ENCODE results near the gene FNDC3B. TPM values are rescaled to one million over a fixed set of nuclear protein-coding genes. Genes with fewer than 3 reads are reported as not detected.

Gene FNDC3B
- total RNA-seq, 4 donors from 2014 or later = 23.9 to 61.9 (median 37.0) TPM

DNA sequence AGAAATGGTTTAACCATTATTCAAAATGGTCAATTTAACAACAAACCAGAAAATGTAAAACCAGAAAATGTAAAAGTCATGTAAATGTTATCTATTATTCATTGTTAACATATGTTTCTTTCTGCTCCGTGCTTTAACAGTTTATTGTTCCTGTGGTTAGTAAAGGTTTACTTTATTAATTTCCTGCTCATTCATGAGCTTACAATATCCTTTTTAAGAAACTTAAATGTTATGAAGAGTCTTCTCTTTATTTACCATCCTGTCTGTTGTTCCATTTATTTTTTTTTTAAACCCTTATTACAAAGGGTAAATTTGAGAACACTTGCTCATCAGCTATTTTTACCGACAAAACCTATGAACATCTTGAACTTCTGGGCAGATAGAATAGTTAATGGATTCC, 260.8 kb downstream of the FNDC3B start:
- H3K9me3 ChIP-seq = no peaks in the 10 kb centered on the region
- peaks cover under 1% of the 10 kb centered on the region for H3K4me1 ChIP-seq
- H3K4me3 ChIP-seq = no peak overlapping the region
- H3K36me3 ChIP-seq = peaks cover 39% of the 10 kb centered on the region
- no peak for DNase-seq (ENCODE audit: low spot score in 2 of 2)
- no peaks in the 10 kb centered on the region for H3K27me3 ChIP-seq
- no peak for TF ChIP-seq EP300 (IDR thresholded peaks at IDR 0.05)
- TF ChIP-seq, protein P1, sequence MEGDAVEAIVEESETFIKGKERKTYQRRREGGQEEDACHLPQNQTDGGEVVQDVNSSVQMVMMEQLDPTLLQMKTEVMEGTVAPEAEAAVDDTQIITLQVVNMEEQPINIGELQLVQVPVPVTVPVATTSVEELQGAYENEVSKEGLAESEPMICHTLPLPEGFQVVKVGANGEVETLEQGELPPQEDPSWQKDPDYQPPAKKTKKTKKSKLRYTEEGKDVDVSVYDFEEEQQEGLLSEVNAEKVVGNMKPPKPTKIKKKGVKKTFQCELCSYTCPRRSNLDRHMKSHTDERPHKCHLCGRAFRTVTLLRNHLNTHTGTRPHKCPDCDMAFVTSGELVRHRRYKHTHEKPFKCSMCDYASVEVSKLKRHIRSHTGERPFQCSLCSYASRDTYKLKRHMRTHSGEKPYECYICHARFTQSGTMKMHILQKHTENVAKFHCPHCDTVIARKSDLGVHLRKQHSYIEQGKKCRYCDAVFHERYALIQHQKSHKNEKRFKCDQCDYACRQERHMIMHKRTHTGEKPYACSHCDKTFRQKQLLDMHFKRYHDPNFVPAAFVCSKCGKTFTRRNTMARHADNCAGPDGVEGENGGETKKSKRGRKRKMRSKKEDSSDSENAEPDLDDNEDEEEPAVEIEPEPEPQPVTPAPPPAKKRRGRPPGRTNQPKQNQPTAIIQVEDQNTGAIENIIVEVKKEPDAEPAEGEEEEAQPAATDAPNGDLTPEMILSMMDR (IDR thresholded peaks at IDR 0.05) = no peak
- no peak for TF ChIP-seq POLR2A (IDR thresholded peaks at IDR 0.05)
- no peak overlapping the region for H3K27ac ChIP-seq
- WGBS = 47% methylated on average over 2 of the region's 2 CpGs

DNA sequence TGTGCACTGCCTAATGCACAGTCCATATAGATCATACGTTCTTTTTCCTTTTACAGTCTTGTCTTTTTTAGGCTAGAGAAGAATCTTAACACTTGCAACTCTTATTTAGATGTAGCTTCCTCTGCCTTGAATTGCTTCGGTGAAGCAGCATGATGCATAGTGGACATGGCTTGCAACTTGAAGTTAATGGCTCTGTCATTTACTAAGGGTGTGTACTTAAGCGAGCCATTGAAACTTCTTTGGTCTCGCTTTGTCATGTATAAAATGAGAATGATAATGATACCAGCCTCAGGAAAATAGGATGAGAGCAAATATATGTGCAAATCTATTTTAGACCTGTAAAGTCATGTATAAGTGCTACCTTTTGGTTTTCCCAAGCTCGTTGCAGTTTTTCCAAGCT, 261.5 kb downstream of the FNDC3B start:
- WGBS = 76% methylated on average over 5 of the region's 5 CpGs
- H3K36me3 ChIP-seq = peaks cover 38% of the 10 kb centered on the region
- H3K27ac ChIP-seq = no peak overlapping the region
- no peaks in the 10 kb centered on the region for H3K27me3 ChIP-seq
- no peak overlapping the region for H3K4me3 ChIP-seq
- peaks cover 7% of the 10 kb centered on the region for H3K4me1 ChIP-seq
- no peaks in the 10 kb centered on the region for H3K9me3 ChIP-seq
- TF ChIP-seq EP300 (IDR thresholded peaks at IDR 0.05) = no peak
- TF ChIP-seq POLR2A (IDR thresholded peaks at IDR 0.05) = no peak
- TF ChIP-seq, protein P1 (IDR thresholded peaks at IDR 0.05) = no peak
- TF ChIP-seq POLR2AphosphoS5 (IDR thresholded peaks at IDR 0.05) = no peak
- DNase-seq (ENCODE audit: low spot score in 2 of 2) = no peak

DNA sequence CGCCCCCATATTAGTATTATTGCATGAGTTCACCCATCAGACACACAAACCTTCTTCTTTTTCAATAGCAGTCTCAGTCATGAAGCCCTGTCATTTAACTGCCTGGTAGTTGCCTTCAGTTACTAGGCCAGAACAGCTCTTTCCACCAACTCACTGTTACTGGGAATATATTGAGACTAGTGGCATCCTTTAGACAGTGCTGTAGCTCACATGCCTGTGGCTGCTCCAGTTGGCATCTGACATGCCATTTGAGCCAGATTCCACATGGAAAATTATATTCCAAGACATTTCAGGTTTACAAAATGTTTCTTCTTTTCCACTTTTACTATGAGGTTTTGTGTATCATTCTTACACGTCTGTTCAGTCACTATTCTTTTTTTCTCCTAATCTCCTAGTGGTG, 262.8 kb downstream of the FNDC3B start:
- Histone ChIP-seq H3K4me3 (no peak overlapping the region), H3K36me3 (peaks cover 29% of the 10 kb centered on the region), H3K9me3 (no peaks in the 10 kb centered on the region), H3K27me3 (no peaks in the 10 kb centered on the region), H3K27ac (no peak overlapping the region), H3K4me1 (peaks cover 15% of the 10 kb centered on the region)
- TF ChIP-seq EP300 (IDR thresholded peaks at IDR 0.05) = no peak
- no peak for TF ChIP-seq POLR2A (IDR thresholded peaks at IDR 0.05)
- no peak for TF ChIP-seq POLR2AphosphoS5 (IDR thresholded peaks at IDR 0.05)
- TF ChIP-seq, protein P1 (IDR thresholded peaks at IDR 0.05) = no peak
- no peak for DNase-seq (ENCODE audit: low spot score in 2 of 2)
- WGBS = 86% methylated on average over 2 of the region's 2 CpGs

DNA sequence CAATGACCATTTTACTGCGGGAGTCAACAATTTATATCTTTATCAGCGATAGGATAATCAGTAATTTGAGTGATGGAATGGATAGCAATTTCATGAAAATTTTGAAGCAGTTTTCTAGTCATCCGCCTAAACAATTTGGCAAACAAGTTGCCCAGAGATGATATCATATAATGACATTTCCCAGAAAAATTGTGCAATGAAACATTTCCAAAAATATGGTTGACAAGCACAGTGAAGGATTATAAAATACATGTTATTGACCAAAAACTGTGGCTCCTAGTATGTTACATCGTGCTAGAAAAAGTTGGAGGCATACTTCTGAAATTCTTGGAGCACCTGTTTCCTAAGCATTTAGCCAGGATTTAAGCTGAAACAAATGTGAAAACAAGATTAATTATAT, 263.8 kb downstream of the FNDC3B start:
- H3K36me3 ChIP-seq = peaks cover 36% of the 10 kb centered on the region
- no peak overlapping the region for H3K27ac ChIP-seq
- TF ChIP-seq, protein P1 (IDR thresholded peaks at IDR 0.05) = no peak
- TF ChIP-seq EP300 (IDR thresholded peaks at IDR 0.05) = no peak
- no peak for TF ChIP-seq POLR2AphosphoS5 (IDR thresholded peaks at IDR 0.05)
- no peak for TF ChIP-seq POLR2A (IDR thresholded peaks at IDR 0.05)
- H3K4me1 ChIP-seq = peaks cover 18% of the 10 kb centered on the region
- no peak for DNase-seq (ENCODE audit: low spot score in 2 of 2)
- H3K27me3 ChIP-seq = no peaks in the 10 kb centered on the region
- no peak overlapping the region for H3K4me3 ChIP-seq
- no peaks in the 10 kb centered on the region for H3K9me3 ChIP-seq
- whole genome bisulfite sequencing = 64% methylated on average over 4 of the region's 4 CpGs

DNA sequence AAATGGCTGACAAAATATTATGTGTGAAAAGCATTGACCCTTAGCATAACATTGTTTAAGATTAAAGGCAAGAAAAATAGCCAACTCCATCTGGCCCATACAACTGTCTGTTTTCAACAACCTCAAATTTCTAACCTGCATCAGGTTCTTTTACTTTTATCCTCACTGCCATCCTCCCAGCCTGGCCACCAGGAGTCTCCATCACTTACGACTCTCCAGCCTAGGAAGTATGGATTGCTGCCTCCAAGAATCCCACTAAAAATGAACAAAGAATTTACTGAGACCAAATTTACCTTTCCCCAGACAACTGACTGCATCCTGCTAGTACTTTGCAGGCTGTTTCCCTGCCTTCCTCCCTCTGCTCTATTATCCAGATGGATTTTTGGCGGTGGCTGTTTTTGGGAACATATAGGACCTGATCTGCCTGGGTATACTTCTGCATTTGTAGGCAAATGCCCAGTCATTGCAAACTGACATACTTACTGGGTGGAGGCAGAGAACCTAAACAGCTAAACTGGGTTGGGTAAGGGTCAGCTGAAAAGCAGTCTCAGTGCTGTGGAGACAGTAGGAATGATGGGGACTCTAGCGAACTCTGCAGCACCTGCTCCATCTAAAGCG, 264.7 kb downstream of the FNDC3B start:
- no peaks in the 10 kb centered on the region for H3K9me3 ChIP-seq
- H3K27me3 ChIP-seq = no peaks in the 10 kb centered on the region
- H3K36me3 ChIP-seq = peaks cover 38% of the 10 kb centered on the region
- 99% methylated on average over 4 of the region's 4 CpGs for WGBS
- TF ChIP-seq POLR2A (IDR thresholded peaks at IDR 0.05) = no peak
- no peak for TF ChIP-seq EP300 (IDR thresholded peaks at IDR 0.05)
- TF ChIP-seq POLR2AphosphoS5 (IDR thresholded peaks at IDR 0.05) = no peak
- TF ChIP-seq, protein P1 (IDR thresholded peaks at IDR 0.05) = no peak
- H3K27ac ChIP-seq = no peak overlapping the region
- H3K4me1 ChIP-seq = peaks cover 18% of the 10 kb centered on the region
- DNase-seq (ENCODE audit: low spot score in 2 of 2) = no peak
- no peak overlapping the region for H3K4me3 ChIP-seq

Data from suprapubic skin (tissue), 4 donors.